HEK293 (cell line): ENCODE measurements around the gene JAML.

Experiments used
- CTCF ChIA-PET: fragments of 350-600 bp; formaldehyde crosslinking; extraction: SDS; loops from one replicate; lab custom pipeline; 2021; ENCODE audit warnings: antibody characterized with exemption; lab: Yijun Ruan, JAX
- POLR2A ChIA-PET: fragments of 300-600 bp; formaldehyde crosslinking; extraction: SDS; loops from one replicate; lab custom pipeline; 2020; ENCODE audit warnings: antibody characterized with exemption, inconsistent platforms; lab: Yijun Ruan, JAX
- H3K27ac ChIP-seq: fragments of 200-500 bp; sonication (Bioruptor generic); 2 replicates; pipeline ENCODE4 v1.5.1; 2014; ENCODE audit warnings: low read depth, low read length, control low read depth, inconsistent platforms; ENCODE audit errors: extremely low read depth
- H3K36me3 ChIP-seq, 2 experiments: fragments of 200-500 bp in 1 of 2; sonication (Bioruptor generic) in 1 of 2; 1 replicate in 1 of 2; 2 replicates in 1 of 2; pipeline ENCODE4 v1.5.1; 2014 to 2017; ENCODE audit warnings: inconsistent platforms in 2 of 2, low read length in 2 of 2; ENCODE audit not compliant: control insufficient read depth in 2 of 2, insufficient read depth in 1 of 2
- H3K4me1 ChIP-seq: fragments of 200-500 bp; sonication (Bioruptor generic); 2 replicates; pipeline ENCODE4 v1.5.1; 2014; ENCODE audit warnings: mild to moderate bottlenecking, low read length, inconsistent platforms; ENCODE audit not compliant: control insufficient read depth, insufficient read depth
- H3K4me3 ChIP-seq: 2 replicates; pipeline ENCODE4 v1.5.1; 2011; ENCODE audit warnings: low read depth, mild to moderate bottlenecking, control low read depth, low read length, moderate library complexity
- H3K9me3 ChIP-seq: fragments of 200-500 bp; sonication (Bioruptor generic); 2 replicates; pipeline ENCODE4 v1.5.1; 2014; ENCODE audit warnings: low read depth, low read length, inconsistent platforms; ENCODE audit not compliant: control insufficient read depth, insufficient read depth
- BCL11A ChIP-seq: fragments of 450-650 bp; formaldehyde crosslinking; IDR thresholded peaks from 2 replicates; pipeline ENCODE4 v1.5.1; 2016; ENCODE audit warnings: low read depth, missing biosample characterization, missing genetic modification characterization
- CTCF ChIP-seq: fragments of 450-650 bp; formaldehyde crosslinking; IDR thresholded peaks from 2 replicates; pipeline ENCODE4 v1.5.1; 2016; ENCODE audit warnings: missing biosample characterization, missing genetic modification characterization
- HOXC10 ChIP-seq: sonication (generic); formaldehyde crosslinking; IDR thresholded peaks from 2 replicates; pipeline ENCODE4 v1.8.1; 2023; ENCODE audit warnings: mild to moderate bottlenecking, missing genetic modification reagents
- INSM2 ChIP-seq: fragments of 450-650 bp; formaldehyde crosslinking; IDR thresholded peaks from 2 replicates; pipeline ENCODE4 v1.5.1; 2016; ENCODE audit warnings: missing biosample characterization, missing genetic modification characterization
- MZF1 ChIP-seq: fragments of 450-650 bp; formaldehyde crosslinking; IDR thresholded peaks from 2 replicates; pipeline ENCODE4 v1.5.1; 2017; ENCODE audit warnings: missing biosample characterization, missing genetic modification characterization, borderline replicate concordance
- SETDB1 ChIP-seq: IDR thresholded peaks from one replicate; pipeline ENCODE4 v1.6.1; 2017; ENCODE audit warnings: mild to moderate bottlenecking, low read length, moderate library complexity, mixed read lengths; ENCODE audit not compliant: insufficient read length
- ZBTB11 ChIP-seq: fragments of 450-650 bp; formaldehyde crosslinking; conservative IDR thresholded peaks from 2 replicates; pipeline ENCODE4 v1.5.1; 2016; ENCODE audit warnings: low read depth, missing biosample characterization, missing genetic modification characterization
- ZBTB6 ChIP-seq: fragments of 450-650 bp; formaldehyde crosslinking; IDR thresholded peaks from 2 replicates; pipeline ENCODE4 v1.5.1; 2017; ENCODE audit warnings: missing biosample characterization, missing genetic modification characterization
- ZEB2 ChIP-seq: fragments of 450-650 bp; formaldehyde crosslinking; IDR thresholded peaks from 2 replicates; pipeline ENCODE4 v1.5.1; 2016; ENCODE audit warnings: missing biosample characterization, missing genetic modification characterization
- ZNF133 ChIP-seq: fragments of 450-650 bp; formaldehyde crosslinking; IDR thresholded peaks from 2 replicates; pipeline ENCODE4 v1.5.1; 2016; ENCODE audit warnings: missing biosample characterization, missing genetic modification characterization
- ZNF280C ChIP-seq: fragments of 450-650 bp; formaldehyde crosslinking; IDR thresholded peaks from 2 replicates; pipeline ENCODE4 v1.5.1; 2016; ENCODE audit warnings: missing biosample characterization, missing genetic modification characterization
- ZNF292 ChIP-seq: fragments of 450-650 bp; formaldehyde crosslinking; IDR thresholded peaks from 2 replicates; pipeline ENCODE4 v1.5.1; 2016; ENCODE audit warnings: low read depth, missing biosample characterization, missing genetic modification characterization, borderline replicate concordance
- ZNF362 ChIP-seq: fragments of 450-650 bp; formaldehyde crosslinking; IDR thresholded peaks from 2 replicates; pipeline ENCODE4 v1.5.1; 2016; ENCODE audit warnings: missing biosample characterization, missing genetic modification characterization
- ZNF394 ChIP-seq: fragments of 450-650 bp; formaldehyde crosslinking; IDR thresholded peaks from 2 replicates; pipeline ENCODE4 v1.5.1; 2016; ENCODE audit warnings: missing biosample characterization, missing genetic modification characterization, mild to moderate bottlenecking, moderate library complexity, borderline replicate concordance
- ZNF555 ChIP-seq: fragments of 450-650 bp; formaldehyde crosslinking; conservative IDR thresholded peaks from 2 replicates; pipeline ENCODE4 v1.5.1; 2017; ENCODE audit warnings: missing biosample characterization, mild to moderate bottlenecking, missing genetic modification characterization, inconsistent platforms
- ZNF610 ChIP-seq: fragments of 450-650 bp; formaldehyde crosslinking; IDR thresholded peaks from 2 replicates; pipeline ENCODE4 v1.5.1; 2016; ENCODE audit warnings: missing biosample characterization, missing genetic modification characterization, borderline replicate concordance
- ZNF629 ChIP-seq: fragments of 450-650 bp; formaldehyde crosslinking; IDR thresholded peaks from 2 replicates; pipeline ENCODE4 v1.5.1; 2017; ENCODE audit warnings: missing biosample characterization, missing genetic modification characterization
- ZNF677 ChIP-seq: fragments of 450-650 bp; IDR thresholded peaks from 2 replicates; pipeline ENCODE4 v1.5.0; 2018; ENCODE audit warnings: missing biosample characterization, mild to moderate bottlenecking, missing genetic modification characterization, moderate library complexity
- ZNF692 ChIP-seq: fragments of 450-650 bp; formaldehyde crosslinking; IDR thresholded peaks from 2 replicates; pipeline ENCODE4 v1.5.1; 2016; ENCODE audit warnings: missing biosample characterization, missing genetic modification characterization

Gene JAML

GRCh38 chr11:118226296-118226695 lies 1.5 kb upstream of the JAML start:
- CTCF ChIA-PET, result interaction anchor here (0.7 to 2.6 kb wide), 3 partner anchors 28 to 73 kb away, joined by 3 to 12 read pairs (median 4); no protein-coding TSS in a partner anchor
- TF ChIP-seq ZNF394 (tag by site-specific recombination) (no peak), ZNF292 (no peak), ZNF629 (tag by site-specific recombination) (no peak), ZNF362 (tag by site-specific recombination) (no peak), ZNF280C (tag by site-specific recombination) (no peak), ZNF677 (tag by site-specific recombination) (no peak), BCL11A (tag by site-specific recombination) (no peak), ZNF133 (no peak), HOXC10 (CRISPR knock-in tag) (no peak), MZF1 (no peak), ZNF610 (tag by site-specific recombination) (no peak), ZNF555 (no peak), ZBTB6 (tag by site-specific recombination) (no peak), ZNF692 (tag by site-specific recombination) (no peak), INSM2 (tag by site-specific recombination) (no peak), SETDB1 (no peak), ZBTB11 (tag by site-specific recombination) (no peak), CTCF (no peak), ZEB2 (no peak)
- Histone ChIP-seq H3K36me3 (no peaks in the 10 kb centered on the region), H3K4me3 (no peak overlapping the region), H3K9me3 (no peaks in the 10 kb centered on the region), H3K4me1 (no peaks in the 10 kb centered on the region), H3K27ac (no peak overlapping the region)
- POLR2A ChIA-PET, result no interaction called here
